Chondrocyte (in vitro differentiated cells): ENCODE data around the gene LCN2. TPM values are rescaled to one million over a fixed set of nuclear protein-coding genes. Genes with fewer than 3 reads are reported as not detected.

Experiments
- DNase-seq: peaks from one replicate; pipeline ENCODE4 v3.0.0; 2021; ENCODE audit warnings: mixed read lengths, low spot score
- H3K27ac Mint-ChIP-seq: one replicate; pipeline ENCODE4 v1.8.0; 2021; ENCODE audit warnings: mild to moderate bottlenecking, moderate library complexity, mixed read lengths; ENCODE audit not compliant: unreplicated experiment
- H3K27me3 Mint-ChIP-seq: 2 replicates; pipeline ENCODE4 v1.8.0; 2021; ENCODE audit warnings: low read depth, mixed read lengths
- H3K36me3 Mint-ChIP-seq: 2 replicates; pipeline ENCODE4 v1.8.0; 2021; ENCODE audit warnings: low read depth, mixed read lengths
- H3K4me1 Mint-ChIP-seq: 2 replicates; pipeline ENCODE4 v1.8.0; 2021; ENCODE audit warnings: low read depth, mild to moderate bottlenecking, mixed read lengths
- H3K4me3 Mint-ChIP-seq: one replicate; pipeline ENCODE4 v1.8.0; 2021; ENCODE audit warnings: mild to moderate bottlenecking, moderate library complexity, mixed read lengths; ENCODE audit not compliant: unreplicated experiment
- H3K9me3 Mint-ChIP-seq: 2 replicates; pipeline ENCODE4 v1.8.0; 2021; ENCODE audit warnings: low read depth, mixed read lengths
- CTCF ChIP-seq: fragments of 200-600 bp; sonication (generic); IDR thresholded peaks from 2 replicates; pipeline ENCODE4 v1.5.0; 2021; ENCODE audit warnings: antibody characterized with exemption, mild to moderate bottlenecking, moderate library complexity
- total RNA-seq: library from RNA; stranded (reverse); gene quantifications from 3 replicates; pipeline ENCODE4 v1.2.1, GENCODE V29; 2021

LCN2 gene
- total RNA-seq, 1 donor from 2014 or later: not detected

- no peak overlapping the region for H3K4me3 Mint-ChIP-seq
- H3K27ac Mint-ChIP-seq: no peak overlapping the region
- H3K4me1 Mint-ChIP-seq: peaks cover 9% of the 10 kb centered on the region
- H3K36me3 Mint-ChIP-seq: peaks cover 38% of the 10 kb centered on the region
- H3K27me3 Mint-ChIP-seq: no peaks in the 10 kb centered on the region
- H3K9me3 Mint-ChIP-seq: no peaks in the 10 kb centered on the region
- no peak for TF ChIP-seq CTCF
- DNase-seq: no peak
Measured at GRCh38 chr9:128106181-128106939, 42.9 kb upstream of the LCN2 start.

- no peak overlapping the region for H3K4me3 Mint-ChIP-seq
- H3K27me3 Mint-ChIP-seq: no peaks in the 10 kb centered on the region
- H3K36me3 Mint-ChIP-seq: peaks cover 36% of the 10 kb centered on the region
- no peak for DNase-seq
- no peak for TF ChIP-seq CTCF
- H3K4me1 Mint-ChIP-seq: peaks cover 9% of the 10 kb centered on the region
- no peaks in the 10 kb centered on the region for H3K9me3 Mint-ChIP-seq
- no peak overlapping the region for H3K27ac Mint-ChIP-seq
Measured at GRCh38 chr9:128106940-128107467, 42.2 kb upstream of the LCN2 start.

- DNase-seq: no peak
- Mint-ChIP-seq H3K27ac (no peak overlapping the region), H3K36me3 (peaks cover 30% of the 10 kb centered on the region), H3K9me3 (no peaks in the 10 kb centered on the region), H3K4me3 (no peak overlapping the region), H3K4me1 (peaks cover 9% of the 10 kb centered on the region), H3K27me3 (no peaks in the 10 kb centered on the region)
- no peak for TF ChIP-seq CTCF
Measured at GRCh38 chr9:128107468-128108268, 41.6 kb upstream of the LCN2 start.

GRCh38 chr9:128108269-128109049 lies 40.8 kb upstream of the LCN2 start:
- H3K4me1 Mint-ChIP-seq: peaks cover 9% of the 10 kb centered on the region
- H3K27me3 Mint-ChIP-seq: no peaks in the 10 kb centered on the region
- no peak overlapping the region for H3K27ac Mint-ChIP-seq
- no peaks in the 10 kb centered on the region for H3K9me3 Mint-ChIP-seq
- H3K36me3 Mint-ChIP-seq: peaks cover 29% of the 10 kb centered on the region
- no peak overlapping the region for H3K4me3 Mint-ChIP-seq
- DNase-seq: peak; percentile 43
- TF ChIP-seq CTCF: no peak
